Caco-2 (cell line): ENCODE results near the gene JAK1. TPM values are rescaled to one million over a fixed set of nuclear protein-coding genes. Genes with fewer than 3 reads are reported as not detected.

Experiments
- BruUV-seq: library from RNA; stranded (reverse); fragments of 400-500 nt; replicated peaks from 2 replicates; lab custom pipeline; 2021; lab: Mats Ljungman, UMichigan
- CTCF ChIA-PET: fragments of 300-600 bp; sonication (Branson Sonifier 250); formaldehyde crosslinking; loops from one replicate; lab custom pipeline; 2022; ENCODE audit warnings: antibody characterized with exemption; lab: Charles Lee
- POLR2A ChIA-PET: fragments of 300-600 bp; sonication (Branson Sonifier 250); formaldehyde crosslinking; loops from one replicate; lab custom pipeline; 2022; ENCODE audit warnings: antibody characterized with exemption; lab: Charles Lee
- DNase-seq, 2 experiments: peaks; one replicate each; pipeline versions ENCODE4 v3.0.0 to v3.0.0-alpha.2; 2020 to 2022
- H3K27me3 ChIP-seq: replicated peaks from 2 replicates; pipeline ENCODE4 v1.6.0; 2011; ENCODE audit warnings: low read length; ENCODE audit not compliant: control insufficient read depth, insufficient read depth
- H3K36me3 ChIP-seq: 2 replicates; pipeline ENCODE4 v1.5.1; 2011; ENCODE audit warnings: low read length; ENCODE audit not compliant: control insufficient read depth, insufficient read depth
- H3K4me1 ChIP-seq: fragments of 250-450 bp; sonication (Bioruptor Pico); 2 replicates; pipeline ENCODE4 v1.5.1; 2020; ENCODE audit warnings: mild to moderate bottlenecking
- H3K4me3 ChIP-seq: 2 replicates; pipeline ENCODE4 v1.5.1; 2011; ENCODE audit warnings: low read depth, mild to moderate bottlenecking, control low read depth, low read length
- H3K9me3 ChIP-seq: fragments of 250-450 bp; sonication (Bioruptor Pico); 2 replicates; pipeline ENCODE4 v1.5.1; 2020; ENCODE audit warnings: mild to moderate bottlenecking, moderate library complexity
- H3K27ac Mint-ChIP-seq: one replicate; pipeline ENCODE4 v1.8.0; 2022; ENCODE audit warnings: mixed read lengths; ENCODE audit not compliant: unreplicated experiment
- H3K27me3 Mint-ChIP-seq: one replicate; pipeline ENCODE4 v1.8.0; 2022; ENCODE audit warnings: mixed read lengths; ENCODE audit not compliant: insufficient read depth, unreplicated experiment
- H3K36me3 Mint-ChIP-seq: one replicate; pipeline ENCODE4 v1.8.0; 2022; ENCODE audit warnings: mild to moderate bottlenecking, mixed read lengths; ENCODE audit not compliant: insufficient read depth, unreplicated experiment
- H3K4me1 Mint-ChIP-seq: one replicate; pipeline ENCODE4 v1.8.0; 2022; ENCODE audit warnings: low read depth, mixed read lengths; ENCODE audit not compliant: unreplicated experiment
- H3K4me3 Mint-ChIP-seq: one replicate; pipeline ENCODE4 v1.8.0; 2022; ENCODE audit warnings: mild to moderate bottlenecking, moderate library complexity, mixed read lengths; ENCODE audit not compliant: unreplicated experiment
- H3K9me3 Mint-ChIP-seq: one replicate; pipeline ENCODE4 v1.8.0; 2022; ENCODE audit warnings: mixed read lengths; ENCODE audit not compliant: unreplicated experiment
- intact Hi-C: fragments of 100-400 bp; cut with micrococcal nuclease; formaldehyde crosslinking; loops from one replicate; pipeline ENCODE4 v1.10.0; 2022; ENCODE audit not compliant: unreplicated experiment
- total RNA-seq: library from RNA; stranded (reverse); gene quantifications from 2 replicates; pipeline ENCODE4 v1.2.3, GENCODE V29; 2022
- TF ChIP-seq, protein P1 (sequence below), 2 experiments: fragments of 200-600 bp in 1 of 2; IDR thresholded peaks; 1 replicate in 1 of 2; 2 replicates in 1 of 2; pipeline versions ENCODE4 v1.5.1 to v1.8.0; 2011 to 2022; ENCODE audit warnings: antibody characterized with exemption in 1 of 2, control low read depth in 1 of 2, inconsistent platforms in 1 of 2, low read depth in 1 of 2, low read length in 1 of 2, mild to moderate bottlenecking in 1 of 2, moderate library complexity in 1 of 2; ENCODE audit not compliant: insufficient read depth in 1 of 2, severe bottlenecking in 1 of 2, unreplicated experiment in 1 of 2

The JAK1 gene
- total RNA-seq, 1 experiment from 2014 or later: 35.5 TPM

DNA sequence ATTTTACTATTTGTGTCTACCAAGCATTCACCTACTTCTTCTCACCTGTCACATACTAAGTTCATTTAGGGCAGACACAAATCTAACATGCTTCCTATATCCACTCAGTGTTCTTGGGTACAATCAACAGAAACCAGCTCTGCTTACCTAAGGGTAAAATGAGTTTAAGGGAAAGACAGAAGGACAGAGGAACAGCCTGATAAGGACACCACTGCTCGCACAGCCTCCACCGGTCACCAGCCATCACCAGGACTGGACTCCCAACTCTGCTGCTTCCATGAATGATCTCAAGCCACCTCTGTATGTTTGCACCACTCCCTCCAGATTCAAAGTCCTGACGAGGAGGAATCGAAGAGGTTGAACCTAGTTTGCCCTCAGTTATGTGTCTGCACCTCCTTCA, 72.4 kb downstream of the JAK1 start:
- no peak overlapping the region for H3K4me3 ChIP-seq
- peaks cover 15% of the 10 kb centered on the region; the same call in 1 of the 2 replicates for H3K4me1 ChIP-seq
- TF ChIP-seq, protein P1, sequence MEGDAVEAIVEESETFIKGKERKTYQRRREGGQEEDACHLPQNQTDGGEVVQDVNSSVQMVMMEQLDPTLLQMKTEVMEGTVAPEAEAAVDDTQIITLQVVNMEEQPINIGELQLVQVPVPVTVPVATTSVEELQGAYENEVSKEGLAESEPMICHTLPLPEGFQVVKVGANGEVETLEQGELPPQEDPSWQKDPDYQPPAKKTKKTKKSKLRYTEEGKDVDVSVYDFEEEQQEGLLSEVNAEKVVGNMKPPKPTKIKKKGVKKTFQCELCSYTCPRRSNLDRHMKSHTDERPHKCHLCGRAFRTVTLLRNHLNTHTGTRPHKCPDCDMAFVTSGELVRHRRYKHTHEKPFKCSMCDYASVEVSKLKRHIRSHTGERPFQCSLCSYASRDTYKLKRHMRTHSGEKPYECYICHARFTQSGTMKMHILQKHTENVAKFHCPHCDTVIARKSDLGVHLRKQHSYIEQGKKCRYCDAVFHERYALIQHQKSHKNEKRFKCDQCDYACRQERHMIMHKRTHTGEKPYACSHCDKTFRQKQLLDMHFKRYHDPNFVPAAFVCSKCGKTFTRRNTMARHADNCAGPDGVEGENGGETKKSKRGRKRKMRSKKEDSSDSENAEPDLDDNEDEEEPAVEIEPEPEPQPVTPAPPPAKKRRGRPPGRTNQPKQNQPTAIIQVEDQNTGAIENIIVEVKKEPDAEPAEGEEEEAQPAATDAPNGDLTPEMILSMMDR (IDR thresholded peaks at IDR 0.05; ENCODE audit: insufficient read depth in 1 of 2, low read depth in 1 of 2, low read length in 1 of 2, severe bottlenecking in 1 of 2, unreplicated experiment in 1 of 2): no peak
- no peaks in the 10 kb centered on the region for H3K36me3 ChIP-seq
- ChIA-PET POLR2A (no interaction called here), CTCF (interaction anchor here (1.2 kb wide), 1 partner anchor 33 kb away, joined by 3 read pairs; no protein-coding TSS in a partner anchor)
- H3K27me3 ChIP-seq: no peaks in the 10 kb centered on the region
- H3K4me1 Mint-ChIP-seq: peaks cover 10% of the 10 kb centered on the region
- no peaks in the 10 kb centered on the region for H3K27me3 Mint-ChIP-seq
- BruUV-seq: no TSS peak
- no peak overlapping the region for H3K4me3 Mint-ChIP-seq
- no peaks in the 10 kb centered on the region for H3K36me3 Mint-ChIP-seq
- no peaks in the 10 kb centered on the region for H3K9me3 Mint-ChIP-seq
- H3K9me3 ChIP-seq: no peaks in the 10 kb centered on the region
- no peak overlapping the region for H3K27ac Mint-ChIP-seq
- intact Hi-C loops: no loop called here
- DNase-seq: no peak

GRCh38 chr1:64892576-64893573, 73.5 kb downstream of the JAK1 start:
- Histone ChIP-seq H3K27me3 (no peaks in the 10 kb centered on the region), H3K36me3 (no peaks in the 10 kb centered on the region), H3K9me3 (no peaks in the 10 kb centered on the region), H3K4me1 (0 out of 2 replicates have a peak, but pooled peaks cover 6% of the 10 kb centered on the region), H3K4me3 (no peak overlapping the region)
- BruUV-seq: no TSS peak
- Mint-ChIP-seq H3K36me3 (no peaks in the 10 kb centered on the region), H3K4me1 (peaks cover 10% of the 10 kb centered on the region), H3K4me3 (no peak overlapping the region), H3K27me3 (no peaks in the 10 kb centered on the region), H3K27ac (no peak overlapping the region), H3K9me3 (no peaks in the 10 kb centered on the region)
- DNase-seq: no peak
- intact Hi-C loops: no loop called here
- TF ChIP-seq, protein P1 (IDR thresholded peaks at IDR 0.05; ENCODE audit: insufficient read depth in 1 of 2, low read depth in 1 of 2, low read length in 1 of 2, severe bottlenecking in 1 of 2, unreplicated experiment in 1 of 2): no peak
- ChIA-PET POLR2A (no interaction called here), CTCF (interaction anchor here (1.2 kb wide), 1 partner anchor 32 kb away, joined by 3 read pairs; no protein-coding TSS in a partner anchor)

DNA sequence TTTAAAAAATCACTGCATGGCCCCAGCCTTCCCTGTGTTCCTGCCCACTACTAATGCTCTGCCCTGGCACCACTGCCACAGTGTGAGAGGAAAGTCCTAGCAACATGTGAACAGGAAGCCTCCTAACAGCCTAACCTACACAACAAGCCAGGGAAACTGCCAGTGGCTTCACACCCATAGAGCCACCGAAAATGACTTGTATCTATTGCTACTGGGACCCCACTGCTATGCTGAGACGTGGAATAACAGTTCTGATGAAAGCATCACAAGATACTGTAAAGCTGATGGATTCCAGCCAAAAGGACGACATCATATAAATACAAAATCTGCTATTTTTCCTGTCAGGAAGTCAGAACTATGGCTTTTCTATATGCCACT, 74.9 kb downstream of the JAK1 start:
- Mint-ChIP-seq H3K27me3 (no peaks in the 10 kb centered on the region), H3K4me1 (peaks cover 2% of the 10 kb centered on the region), H3K36me3 (no peaks in the 10 kb centered on the region), H3K4me3 (no peak overlapping the region), H3K27ac (no peak overlapping the region), H3K9me3 (no peaks in the 10 kb centered on the region)
- no peaks in the 10 kb centered on the region for H3K4me1 ChIP-seq
- ChIA-PET POLR2A (no interaction called here), CTCF (no interaction called here)
- DNase-seq: no peak
- H3K27me3 ChIP-seq: no peaks in the 10 kb centered on the region
- intact Hi-C loops: no loop called here
- H3K4me3 ChIP-seq: no peak overlapping the region
- no peaks in the 10 kb centered on the region for H3K9me3 ChIP-seq
- TF ChIP-seq, protein P1 (IDR thresholded peaks at IDR 0.05; ENCODE audit: insufficient read depth in 1 of 2, low read depth in 1 of 2, low read length in 1 of 2, severe bottlenecking in 1 of 2, unreplicated experiment in 1 of 2): no peak
- no TSS peak for BruUV-seq
- no peaks in the 10 kb centered on the region for H3K36me3 ChIP-seq
